ENCODE results near the gene ANKRD44. TPM values are rescaled to one million over a fixed set of nuclear protein-coding genes. Genes with fewer than 3 reads are reported as not detected.
"Not testable (repeated sequence)": the region's sequence is repeated elsewhere in the genome, so short reads cannot be mapped to it uniquely, and the experiment has no call there.

Gene ANKRD44
- total and polyA plus RNA-seq, 2 of the 8 experiments (the other 6 are each of a cell fraction or from before 2014, with no cell fraction given): 1.2 to 1.3 TPM

DNA sequence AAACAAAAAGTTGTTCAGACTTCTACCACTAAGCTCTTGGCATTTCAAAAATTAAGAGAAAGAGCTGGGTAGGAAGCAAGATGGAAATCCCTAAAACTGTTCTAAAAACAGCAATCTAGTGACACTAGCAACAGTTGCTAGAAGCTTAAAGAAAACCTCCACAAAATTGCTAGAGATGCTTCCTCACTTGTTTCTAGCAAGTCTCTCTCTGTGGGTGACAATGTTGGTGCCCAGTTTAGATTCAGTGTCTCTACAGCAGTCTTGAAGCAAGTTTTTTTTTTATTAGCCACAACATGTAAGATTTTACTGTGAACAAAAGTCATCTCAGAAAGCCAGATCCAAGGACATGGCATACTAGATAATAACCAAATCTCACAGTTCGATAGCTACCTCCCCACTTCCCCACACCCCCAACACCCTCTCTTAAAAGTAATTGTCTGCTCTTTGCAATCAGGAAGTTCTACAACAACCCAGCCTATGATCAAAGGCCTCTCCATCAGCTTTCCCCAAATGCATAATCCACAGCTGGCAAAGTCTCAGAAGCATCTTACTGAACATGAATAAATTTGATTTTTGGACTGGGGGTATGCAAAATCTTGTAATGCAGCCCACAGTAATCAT is 70.0 kb downstream of the ANKRD44 start (continued):
- TF ChIP-seq, protein P1, sequence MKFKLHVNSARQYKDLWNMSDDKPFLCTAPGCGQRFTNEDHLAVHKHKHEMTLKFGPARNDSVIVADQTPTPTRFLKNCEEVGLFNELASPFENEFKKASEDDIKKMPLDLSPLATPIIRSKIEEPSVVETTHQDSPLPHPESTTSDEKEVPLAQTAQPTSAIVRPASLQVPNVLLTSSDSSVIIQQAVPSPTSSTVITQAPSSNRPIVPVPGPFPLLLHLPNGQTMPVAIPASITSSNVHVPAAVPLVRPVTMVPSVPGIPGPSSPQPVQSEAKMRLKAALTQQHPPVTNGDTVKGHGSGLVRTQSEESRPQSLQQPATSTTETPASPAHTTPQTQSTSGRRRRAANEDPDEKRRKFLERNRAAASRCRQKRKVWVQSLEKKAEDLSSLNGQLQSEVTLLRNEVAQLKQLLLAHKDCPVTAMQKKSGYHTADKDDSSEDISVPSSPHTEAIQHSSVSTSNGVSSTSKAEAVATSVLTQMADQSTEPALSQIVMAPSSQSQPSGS (IDR thresholded peaks at IDR 0.05; ENCODE audit: low read length): no peak
- TF ChIP-seq SP2 (IDR thresholded peaks at IDR 0.05; ENCODE audit: low read length) (no peak), POLR2AphosphoS5 (IDR thresholded peaks at IDR 0.05; ENCODE audit: low read depth, low read length) (no peak), BACH1 (IDR thresholded peaks at IDR 0.05; ENCODE audit: low read length) (no peak), TEAD4 (IDR thresholded peaks at IDR 0.05; ENCODE audit: low read depth, low read length) (no peak)
- TF ChIP-seq, protein P2, sequence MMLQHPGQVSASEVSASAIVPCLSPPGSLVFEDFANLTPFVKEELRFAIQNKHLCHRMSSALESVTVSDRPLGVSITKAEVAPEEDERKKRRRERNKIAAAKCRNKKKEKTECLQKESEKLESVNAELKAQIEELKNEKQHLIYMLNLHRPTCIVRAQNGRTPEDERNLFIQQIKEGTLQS (IDR thresholded peaks at IDR 0.05; ENCODE audit: insufficient read depth, low read depth, low read length): no peak

DNA sequence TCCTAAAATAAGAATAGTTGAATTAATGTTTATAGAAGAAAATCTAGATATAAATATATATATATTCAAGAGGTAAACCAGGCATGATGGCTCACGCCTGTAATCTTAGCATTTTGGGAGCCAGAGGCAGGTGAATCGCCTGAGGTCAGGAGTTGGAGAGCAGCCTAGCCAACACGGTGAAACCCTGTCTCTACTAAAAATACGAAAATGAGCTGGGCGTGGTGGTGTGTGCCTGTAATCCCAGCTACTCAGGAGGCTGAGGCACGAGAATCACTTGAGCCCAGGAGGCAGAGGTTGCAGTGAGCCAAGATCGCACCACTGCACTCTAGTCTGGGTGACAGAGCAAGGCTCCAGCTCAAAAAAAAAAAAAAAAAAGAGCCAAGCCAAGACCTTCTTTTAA is 70.6 kb downstream of the ANKRD44 start:
- CTCF ChIA-PET (ENCODE audit: partially characterized antibody): interaction anchor here (0.6 to 1.1 kb wide), 3 partner anchors 13 to 742 kb away, joined by 3 to 6 read pairs (median 4); no protein-coding TSS in a partner anchor
- WGBS, 2 experiments (ENCODE audit: extremely low coverage in 1 of 2, insufficient coverage in 1 of 2, insufficient read length in 1 of 2, insufficient replicate concordance in 2 of 2, low coverage in 1 of 2, low lambda C conversion rate in 2 of 2, missing lambda C conversion rate in 1 of 2): 72% methylated on average over 6 of the region's 7 CpGs; no CpG with 5 or more reads in 1 of the 2 experiments

More for the DNA sequence above, 70.6 kb downstream of the ANKRD44 start:
- H3K4me1 ChIP-seq (replicated peaks in 1 of 4; ENCODE audit: control insufficient read depth in 3 of 4, insufficient read depth in 4 of 4, low read length in 3 of 4); H3K27me3 ChIP-seq (replicated peaks in 1 of 4; ENCODE audit: control insufficient read depth in 3 of 4, extremely low read depth in 1 of 4, insufficient read depth in 3 of 4, low read length in 3 of 4); H3K18ac ChIP-seq (ENCODE audit: extremely low read depth, low read length); H3K23me2 ChIP-seq (ENCODE audit: low read depth, low read length); H3K23ac ChIP-seq (ENCODE audit: insufficient read length); H2AFZ ChIP-seq (ENCODE audit: low read length); H4K91ac ChIP-seq (replicated peaks; ENCODE audit: insufficient read length, low read length); H3K79me1 ChIP-seq (ENCODE audit: low read depth, low read length); H3K36me3 ChIP-seq (ENCODE audit: control insufficient read depth in 2 of 4, insufficient read depth in 4 of 4, low read length in 3 of 4); DNase-seq (ENCODE audit: low read depth in 1 of 2, low spot score in 2 of 2); H3K27ac ChIP-seq (ENCODE audit: low read depth, low read length); H3K14ac ChIP-seq (ENCODE audit: insufficient read length); POLR2A ChIA-PET (ENCODE audit: partially characterized antibody); H3K9ac ChIP-seq (replicated peaks in 1 of 4; ENCODE audit: extremely low read depth in 1 of 4, low read depth in 3 of 4, low read length in 3 of 4); H4K8ac ChIP-seq (ENCODE audit: extremely low read depth, insufficient read depth, low read length); H4K20me1 ChIP-seq (replicated peaks in 1 of 2; ENCODE audit: control insufficient read depth in 1 of 2, insufficient read depth in 2 of 2, low read length in 2 of 2); H3K4me2 ChIP-seq (ENCODE audit: insufficient read depth in 1 of 2, low read depth in 2 of 2, low read length in 2 of 2); H3K4ac ChIP-seq (replicated peaks; ENCODE audit: insufficient read length, low read depth, low read length); H2BK20ac ChIP-seq (ENCODE audit: low read length); H2AK5ac ChIP-seq (ENCODE audit: low read depth, low read length); H2BK12ac ChIP-seq (ENCODE audit: low read depth, low read length); H3K9me3 ChIP-seq (ENCODE audit: insufficient read depth in 2 of 2, low read depth in 1 of 2, low read length in 1 of 2); H3K4me3 ChIP-seq (ENCODE audit: extremely low read depth in 1 of 4, insufficient read depth in 2 of 4, low read depth in 3 of 4, low read length in 4 of 4); FAIRE-seq; H3K56ac ChIP-seq (replicated peaks; ENCODE audit: insufficient read length, low read depth, low read length); H2BK15ac ChIP-seq (ENCODE audit: low read length); H2BK5ac ChIP-seq (ENCODE audit: low read depth, low read length); H4K5ac ChIP-seq (ENCODE audit: insufficient read length, low read depth, low read length); H2BK120ac ChIP-seq (replicated peaks; ENCODE audit: low read depth, low read length); H3K79me2 ChIP-seq (ENCODE audit: control insufficient read depth in 1 of 2, insufficient read depth in 2 of 2, low read length in 2 of 2): not testable (repeated sequence)

Measured in H1 (cell line).